ENCODE measurements around the gene ZP1. TPM values are rescaled to one million over a fixed set of nuclear protein-coding genes. Genes with fewer than 3 reads are reported as not detected.

ZP1 gene
- total and polyA plus RNA-seq, 2 of the 4 experiments (the other 2 are of a cell fraction), result 0.18 to 1.6 TPM

DNA sequence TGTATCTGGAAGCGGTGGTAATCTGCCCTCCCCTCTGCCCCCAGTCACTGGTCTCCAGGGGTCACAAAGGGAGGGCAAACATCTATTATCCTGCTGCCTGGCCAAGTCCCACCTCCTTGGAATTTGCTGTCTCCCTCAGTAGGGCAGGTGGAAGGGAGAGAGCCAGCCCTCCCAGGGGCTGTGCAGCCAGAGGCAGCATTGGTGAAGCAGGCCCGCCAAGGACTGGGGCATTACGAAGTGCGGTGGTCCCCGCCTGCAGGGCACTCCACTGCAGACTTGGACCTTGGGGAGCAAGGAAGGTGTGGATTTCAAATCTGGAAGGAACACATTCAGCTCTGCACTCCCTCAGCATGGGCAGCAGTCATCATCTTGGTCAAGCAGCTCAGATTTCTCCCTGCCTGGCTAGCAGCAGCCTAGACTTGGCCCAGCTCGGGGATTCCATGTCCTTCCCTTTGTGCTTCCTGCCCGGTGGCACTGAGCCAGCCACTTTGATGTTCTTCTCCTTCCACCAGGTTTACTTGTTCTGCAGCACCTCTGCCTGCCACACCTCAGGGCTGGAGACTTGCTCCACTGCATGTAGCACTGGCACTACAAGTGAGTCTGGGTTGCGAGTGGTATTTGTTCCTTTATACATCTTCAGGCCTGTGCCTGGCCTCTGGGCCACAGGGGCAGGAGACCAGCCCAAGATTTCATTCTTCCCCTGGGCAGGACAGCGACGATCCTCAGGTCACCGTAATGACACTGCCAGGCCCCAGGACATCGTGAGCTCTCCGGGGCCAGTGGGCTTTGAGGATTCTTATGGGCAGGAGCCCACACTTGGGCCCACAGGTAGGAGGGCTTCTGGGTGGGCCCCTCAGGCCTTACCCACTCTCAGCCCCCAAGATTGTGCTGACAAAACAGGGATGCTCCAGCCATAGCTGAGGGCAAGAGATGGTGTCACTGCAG, 7.4 kb downstream of the ZP1 start:
- Histone ChIP-seq H3K27me3 (ENCODE audit: control insufficient read depth, insufficient read depth, low read length) (no peaks in the 10 kb centered on the region; the same call in 1 of the 2 replicates), H4K91ac (ENCODE audit: insufficient read depth, low read depth, low read length) (no peak overlapping the region), H4K20me1 (ENCODE audit: insufficient read depth, low read length) (no peaks in the 10 kb centered on the region), H3K4me1 (ENCODE audit: control insufficient read depth, insufficient read depth, low read length) (peaks cover 22% of the 10 kb centered on the region), H2AFZ (replicated peaks; ENCODE audit: low read length, poor library complexity) (no peak overlapping the region), H2BK5ac (ENCODE audit: low read depth, low read length, poor library complexity, severe bottlenecking) (no peak overlapping the region), H3K9me3 (ENCODE audit: control insufficient read depth, insufficient read depth, low read length) (no peaks in the 10 kb centered on the region), H2BK20ac (ENCODE audit: low read depth, low read length) (no peak overlapping the region), H3K14ac (replicated peaks; ENCODE audit: low read depth, low read length) (no peak overlapping the region), H2BK15ac (ENCODE audit: low read depth, low read length) (no peak overlapping the region), H3K18ac (ENCODE audit: low read depth, low read length) (no peak overlapping the region), H3K9ac (ENCODE audit: low read depth, low read length) (no peak overlapping the region), H3K4ac (ENCODE audit: low read depth, low read length) (no peak overlapping the region), H3K9me1 (ENCODE audit: insufficient read depth, low read length) (peaks cover 23% of the 10 kb centered on the region), H3K23ac (ENCODE audit: low read depth, low read length) (no peak overlapping the region), H3K27ac (ENCODE audit: insufficient read depth, low read length) (no peak overlapping the region), H2AK5ac (ENCODE audit: low read depth, low read length) (no peak overlapping the region), H2BK120ac (ENCODE audit: low read depth, low read length) (no peak overlapping the region), H4K8ac (ENCODE audit: low read depth in 2 of 2, low read length in 2 of 2) (no peak overlapping the region), H2AK9ac (replicated peaks; ENCODE audit: low read depth, low read length, poor library complexity) (no peak overlapping the region), H3K36me3 (ENCODE audit: control insufficient read depth, insufficient read depth, low read length) (no peaks in the 10 kb centered on the region), H4K5ac (ENCODE audit: low read depth, low read length) (no peak overlapping the region), H3K4me2 (ENCODE audit: low read depth, low read length) (no peak overlapping the region), H3K56ac (ENCODE audit: extremely low read depth, insufficient read depth, low read length) (no peak overlapping the region), H3K4me3 (ENCODE audit: insufficient read depth, low read depth, low read length) (no peak overlapping the region), H3K79me1 (ENCODE audit: low read depth in 1 of 2, low read length in 2 of 2) (0 out of 4 replicates have a peak, but pooled peaks cover 0 to 3% of the 10 kb centered on the region in 2 experiments)
- in situ Hi-C loops (cut with MboI; ENCODE audit: low sequenced_read_pairs), result no loop called here
- no peak for DNase-seq
- TF ChIP-seq MXI1 (IDR thresholded peaks at IDR 0.05; ENCODE audit: borderline replicate concordance, low read depth, low read length) (no peak), MAFK (IDR thresholded peaks at IDR 0.05; ENCODE audit: low read depth, low read length) (no peak), MAZ (IDR thresholded peaks at IDR 0.05; ENCODE audit: borderline replicate concordance, low read depth, low read length) (no peak), RCOR1 (IDR thresholded peaks at IDR 0.05; ENCODE audit: insufficient replicate concordance, low read length) (no peak), RFX5 (IDR thresholded peaks at IDR 0.05; ENCODE audit: low read depth, low read length) (no peak)
- TF ChIP-seq, protein P1, sequence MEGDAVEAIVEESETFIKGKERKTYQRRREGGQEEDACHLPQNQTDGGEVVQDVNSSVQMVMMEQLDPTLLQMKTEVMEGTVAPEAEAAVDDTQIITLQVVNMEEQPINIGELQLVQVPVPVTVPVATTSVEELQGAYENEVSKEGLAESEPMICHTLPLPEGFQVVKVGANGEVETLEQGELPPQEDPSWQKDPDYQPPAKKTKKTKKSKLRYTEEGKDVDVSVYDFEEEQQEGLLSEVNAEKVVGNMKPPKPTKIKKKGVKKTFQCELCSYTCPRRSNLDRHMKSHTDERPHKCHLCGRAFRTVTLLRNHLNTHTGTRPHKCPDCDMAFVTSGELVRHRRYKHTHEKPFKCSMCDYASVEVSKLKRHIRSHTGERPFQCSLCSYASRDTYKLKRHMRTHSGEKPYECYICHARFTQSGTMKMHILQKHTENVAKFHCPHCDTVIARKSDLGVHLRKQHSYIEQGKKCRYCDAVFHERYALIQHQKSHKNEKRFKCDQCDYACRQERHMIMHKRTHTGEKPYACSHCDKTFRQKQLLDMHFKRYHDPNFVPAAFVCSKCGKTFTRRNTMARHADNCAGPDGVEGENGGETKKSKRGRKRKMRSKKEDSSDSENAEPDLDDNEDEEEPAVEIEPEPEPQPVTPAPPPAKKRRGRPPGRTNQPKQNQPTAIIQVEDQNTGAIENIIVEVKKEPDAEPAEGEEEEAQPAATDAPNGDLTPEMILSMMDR (conservative IDR thresholded peaks at IDR 0.05; ENCODE audit: low read depth, low read length), result no peak
- TF ChIP-seq, protein P2, sequence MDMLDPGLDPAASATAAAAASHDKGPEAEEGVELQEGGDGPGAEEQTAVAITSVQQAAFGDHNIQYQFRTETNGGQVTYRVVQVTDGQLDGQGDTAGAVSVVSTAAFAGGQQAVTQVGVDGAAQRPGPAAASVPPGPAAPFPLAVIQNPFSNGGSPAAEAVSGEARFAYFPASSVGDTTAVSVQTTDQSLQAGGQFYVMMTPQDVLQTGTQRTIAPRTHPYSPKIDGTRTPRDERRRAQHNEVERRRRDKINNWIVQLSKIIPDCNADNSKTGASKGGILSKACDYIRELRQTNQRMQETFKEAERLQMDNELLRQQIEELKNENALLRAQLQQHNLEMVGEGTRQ (IDR thresholded peaks at IDR 0.05; ENCODE audit: low read depth, low read length), result no peak
- no TSS peak for BruUV-seq (replicated peaks)
- dilution Hi-C loops (cut with HindIII; ENCODE audit: low sequenced_read_pairs, unreplicated experiment), result no loop called here
- intact Hi-C loops (cut with micrococcal nuclease), result no loop called here
- POLR2A ChIA-PET (ENCODE audit: unreplicated experiment), result no interaction called here
- ATAC-seq (ENCODE audit: low read depth), result no peak
- CTCF ChIA-PET, result interaction anchor here (2.0 kb wide), 1 partner anchor 13 kb away, joined by 6 read pairs; no protein-coding TSS in a partner anchor
- 75% methylated on average over 2 of the region's 13 CpGs; no CpG with 5 or more reads in 1 of the 2 experiments for WGBS, 2 experiments (ENCODE audit: extremely low coverage in 2 of 2, insufficient read length in 1 of 2)
